HepG2 (cell line): Measurements from ENCODE around the gene PTH1R. TPM values are rescaled to one million over a fixed set of nuclear protein-coding genes. Genes with fewer than 3 reads are reported as not detected.

Experiments used
- ATAC-seq: fragments of 200-7000 bp; cut with Tn5 transposase; 3 replicates; pipeline ENCODE4 v1.9.1; 2020; ENCODE audit warnings: mild to moderate bottlenecking, moderate library complexity
- BruUV-seq: library from RNA; stranded (reverse); fragments of 400-500 nt; replicated peaks from 2 replicates; lab custom pipeline; 2021; lab: Mats Ljungman, UMichigan
- CTCF ChIA-PET: fragments of 300-600 bp; formaldehyde crosslinking; extraction: SDS; loops from one replicate; lab custom pipeline; 2021; ENCODE audit warnings: low total read pairs, inconsistent platforms, low intra/inter-chr PET ratio; lab: Yijun Ruan, JAX
- POLR2A ChIA-PET: fragments of 350-600 bp; sonication (Branson Sonifier 250); formaldehyde crosslinking; loops from one replicate; lab custom pipeline; 2020; ENCODE audit warnings: antibody characterized with exemption, inconsistent platforms; lab: Yijun Ruan, JAX
- DNase-seq: peaks from one replicate; pipeline ENCODE4 v3.0.0-alpha.2; 2015; ENCODE audit warnings: low spot score
- FAIRE-seq: peaks from 3 replicates; lab custom pipeline; 2011; peaks lifted over from hg19 to GRCh38; lab: Jason Lieb, UNC
- H2AFZ ChIP-seq: one replicate; pipeline ENCODE4 v1.6.1; 2011; ENCODE audit warnings: low read length, inconsistent platforms
- H3K27ac ChIP-seq: fragments of 300-600 bp; 3 replicates; pipeline ENCODE4 v1.8.0; 2011; ENCODE audit warnings: mixed run types, mild to moderate bottlenecking, mixed read lengths, low read length, inconsistent platforms; ENCODE audit not compliant: insufficient read depth; ENCODE audit errors: extremely low read length
- H3K27me3 ChIP-seq, 2 experiments: fragments of 200-600 bp in 1 of 2; 2 replicates in 1 of 2; 3 replicates in 1 of 2; pipeline versions ENCODE4 v1.6.0 to v1.8.0; 2011; ENCODE audit warnings: low read length in 2 of 2, mild to moderate bottlenecking in 2 of 2, moderate library complexity in 2 of 2, inconsistent platforms in 1 of 2; ENCODE audit not compliant: insufficient read depth in 2 of 2, control insufficient read depth in 1 of 2
- H3K36me3 ChIP-seq, 2 experiments: fragments of 200-600 bp in 1 of 2; replicated peaks in 1 of 2; 2 replicates in 1 of 2; 3 replicates in 1 of 2; pipeline versions ENCODE4 v1.5.1 to v1.8.0; 2011; ENCODE audit warnings: low read length in 2 of 2, inconsistent platforms in 1 of 2; ENCODE audit not compliant: insufficient read depth in 2 of 2, control insufficient read depth in 1 of 2
- H3K4me1 ChIP-seq: 2 replicates; pipeline ENCODE4 v1.5.1; 2012; ENCODE audit warnings: low read length, inconsistent platforms; ENCODE audit not compliant: insufficient read depth
- H3K4me2 ChIP-seq: 2 replicates; pipeline ENCODE4 v1.6.0; 2011; ENCODE audit warnings: low read depth, low read length, inconsistent platforms
- H3K4me3 ChIP-seq, 3 experiments: fragments of 200-600 bp in 1 of 3; sonication (generic), shearing (Covaris generic) in 1 of 3; replicated peaks in 1 of 3; 2 replicates each; pipeline ENCODE4 v1.5.1; 2011 to 2016; ENCODE audit warnings: low read length in 3 of 3, inconsistent platforms in 2 of 3, low read depth in 2 of 3, mild to moderate bottlenecking in 2 of 3, control low read depth in 1 of 3, mixed read lengths in 1 of 3; ENCODE audit not compliant: insufficient read depth in 1 of 3
- H3K79me2 ChIP-seq: one replicate; pipeline ENCODE4 v1.6.1; 2011; ENCODE audit warnings: low read length, inconsistent platforms; ENCODE audit not compliant: insufficient read depth
- H3K9ac ChIP-seq: 2 replicates; pipeline ENCODE4 v1.6.0; 2011; ENCODE audit warnings: mild to moderate bottlenecking, low read depth, low read length, inconsistent platforms; ENCODE audit not compliant: insufficient read depth
- H3K9me3 ChIP-seq: 2 replicates; pipeline ENCODE4 v1.5.1; 2012; ENCODE audit warnings: mild to moderate bottlenecking, low read length
- H4K20me1 ChIP-seq: 2 replicates; pipeline ENCODE4 v1.6.0; 2011; ENCODE audit warnings: inconsistent platforms, mild to moderate bottlenecking, low read length, moderate library complexity; ENCODE audit not compliant: insufficient read depth
- CBFB ChIP-seq: sonication (generic); formaldehyde crosslinking; IDR thresholded peaks from 2 replicates; pipeline ENCODE4 v1.4.0; 2020; ENCODE audit warnings: missing genetic modification reagents
- HMG20B ChIP-seq: conservative IDR thresholded peaks from 2 replicates; pipeline ENCODE4 v1.6.1; 2016; ENCODE audit warnings: missing genetic modification reagents, missing compliant biosample characterization
- ZNF256 ChIP-seq: sonication (generic); formaldehyde crosslinking; conservative IDR thresholded peaks from 2 replicates; pipeline ENCODE4 v1.4.0; 2020; ENCODE audit warnings: missing genetic modification reagents
- ZNF687 ChIP-seq: sonication (generic); formaldehyde crosslinking; IDR thresholded peaks from 2 replicates; pipeline ENCODE4 v1.5.1; 2020; ENCODE audit warnings: mild to moderate bottlenecking, missing genetic modification reagents, moderate library complexity
- WGBS: methylation state at CpG from one replicate; pipeline ENCODE4 v1.1.6; 2017; ENCODE audit warnings: low lambda C conversion rate; 5-methylcytosine and 5-hydroxymethylcytosine counted together
- in situ Hi-C: cut with HindIII; loops from 2 replicates; pipeline ENCODE4 v1.10.0; 2017; ENCODE audit warnings: low pct_unique_long_range_greater_than_20kb; ENCODE audit not compliant: extremely low pct_ligation_motif_present
- intact Hi-C: fragments of 100-400 bp; cut with micrococcal nuclease; formaldehyde crosslinking; loops from one replicate; pipeline ENCODE4 v1.10.0; 2022; ENCODE audit not compliant: unreplicated experiment
- polyA plus RNA-seq, 8 experiments: library from polyadenylated mRNA; depleted of rRNA in 3 of 8; stranded (reverse) in 7 of 8; unstranded in 1 of 8; fragments of >200 nt; fragmentation: Illumina TruSeq in 4 of 8; extraction: Trizol in 4 of 8; gene quantifications; 2 replicates each; pipeline versions ENCODE4 v1.2.1 to v1.2.3, GENCODE V29; 2011 to 2016; ENCODE audit warnings: low read depth in 4 of 8, missing spikeins in 1 of 8, mixed read lengths in 1 of 8; ENCODE audit not compliant: insufficient read depth in 1 of 8
- total RNA-seq, 5 experiments: library from RNA; depleted of rRNA; stranded (reverse); fragments of >200 nt; fragmentation: Illumina TruSeq; extraction: Trizol; gene quantifications; 2 replicates each; pipeline ENCODE4 v1.2.3, GENCODE V29; 2016; ENCODE audit warnings: low read depth in 1 of 5
- TF ChIP-seq, protein P1 (sequence below): sonication (generic); formaldehyde crosslinking; IDR thresholded peaks from 2 replicates; pipeline ENCODE4 v1.8.1; 2023; ENCODE audit warnings: missing genetic modification reagents, inconsistent platforms, borderline replicate concordance

The PTH1R gene
- total and polyA plus RNA-seq, 2 of the 13 experiments (the other 11 are each of a cell fraction or from before 2014, with no cell fraction given) = not detected

- no TSS peak for BruUV-seq
- intact Hi-C loops = no loop called here
Measured at GRCh38 chr3:46904303-46905212, 27.0 kb downstream of the PTH1R start.

More at GRCh38 chr3:46904303-46905212, 27.0 kb downstream of the PTH1R start:
- TF ChIP-seq ZNF687 = 0 out of 2 replicates have a peak, but pooled peaks have one; percentile 14
- TF ChIP-seq ZNF256 (CRISPR knock-in tag) = no peak
- no peak for TF ChIP-seq HMG20B (CRISPR knock-in tag)
- TF ChIP-seq CBFB (CRISPR knock-in tag) = no peak
- TF ChIP-seq, protein P1, sequence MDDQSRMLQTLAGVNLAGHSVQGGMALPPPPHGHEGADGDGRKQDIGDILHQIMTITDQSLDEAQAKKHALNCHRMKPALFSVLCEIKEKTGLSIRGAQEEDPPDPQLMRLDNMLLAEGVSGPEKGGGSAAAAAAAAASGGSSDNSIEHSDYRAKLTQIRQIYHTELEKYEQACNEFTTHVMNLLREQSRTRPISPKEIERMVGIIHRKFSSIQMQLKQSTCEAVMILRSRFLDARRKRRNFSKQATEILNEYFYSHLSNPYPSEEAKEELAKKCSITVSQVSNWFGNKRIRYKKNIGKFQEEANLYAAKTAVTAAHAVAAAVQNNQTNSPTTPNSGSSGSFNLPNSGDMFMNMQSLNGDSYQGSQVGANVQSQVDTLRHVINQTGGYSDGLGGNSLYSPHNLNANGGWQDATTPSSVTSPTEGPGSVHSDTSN (CRISPR knock-in tag) = no peak
- TF ChIP-seq, all 625 proteins: peak for 1
- WGBS = 23% methylated on average over 14 of the region's 18 CpGs
- FAIRE-seq = no peak
- Histone ChIP-seq H3K4me3 (no peak overlapping the region), H3K27ac (no peak overlapping the region), H3K36me3 (no peaks in the 10 kb centered on the region), H3K9me3 (no peaks in the 10 kb centered on the region), H3K9ac (no peak overlapping the region), H3K4me1 (peaks cover 5% of the 10 kb centered on the region), H3K27me3 (peaks cover 6 to 39% of the 10 kb centered on the region in 2 experiments; a peak in 3 of 5 replicates), H4K20me1 (no peaks in the 10 kb centered on the region), H3K4me2 (no peak overlapping the region), H2AFZ (no peak overlapping the region), H3K79me2 (no peaks in the 10 kb centered on the region)
- in situ Hi-C loops = loop anchor here (5.0 kb wide), 2 partner anchors 37 to 192 kb away; no protein-coding TSS in a partner anchor
- ChIA-PET POLR2A (no interaction called here), CTCF (no interaction called here)
- no peak for ATAC-seq
- no peak for DNase-seq
